ENCODE measurements around the gene PLBD2. TPM values are rescaled to one million over a fixed set of nuclear protein-coding genes. Genes with fewer than 3 reads are reported as not detected.

The PLBD2 gene
- polyA plus RNA-seq, 3 donors, result 15.6 to 19.5 (median 18.3) TPM

DNA sequence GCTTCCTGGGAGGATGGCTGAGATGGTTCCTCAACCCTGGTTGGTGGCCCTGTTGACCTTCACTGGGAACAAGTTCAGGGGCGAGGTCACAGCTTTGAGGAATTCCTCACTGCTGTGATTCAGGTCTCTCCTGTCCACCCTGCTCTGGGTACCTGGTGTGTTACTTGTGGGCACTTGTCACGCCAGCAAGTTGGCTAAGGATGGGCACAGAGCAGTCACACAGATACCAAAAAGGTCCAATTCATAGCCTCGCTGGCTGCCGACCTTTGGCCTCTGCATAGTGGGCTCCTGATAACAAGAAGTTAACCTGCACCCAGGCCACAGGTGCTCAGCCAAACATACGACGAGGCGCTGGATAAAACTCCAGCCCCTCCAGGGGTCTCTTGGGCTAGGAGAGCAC is 34.1 kb downstream of the PLBD2 start:
- DNase-seq (ENCODE audit: low read depth in 3 of 3, low spot score in 2 of 3), result no peak

DNA sequence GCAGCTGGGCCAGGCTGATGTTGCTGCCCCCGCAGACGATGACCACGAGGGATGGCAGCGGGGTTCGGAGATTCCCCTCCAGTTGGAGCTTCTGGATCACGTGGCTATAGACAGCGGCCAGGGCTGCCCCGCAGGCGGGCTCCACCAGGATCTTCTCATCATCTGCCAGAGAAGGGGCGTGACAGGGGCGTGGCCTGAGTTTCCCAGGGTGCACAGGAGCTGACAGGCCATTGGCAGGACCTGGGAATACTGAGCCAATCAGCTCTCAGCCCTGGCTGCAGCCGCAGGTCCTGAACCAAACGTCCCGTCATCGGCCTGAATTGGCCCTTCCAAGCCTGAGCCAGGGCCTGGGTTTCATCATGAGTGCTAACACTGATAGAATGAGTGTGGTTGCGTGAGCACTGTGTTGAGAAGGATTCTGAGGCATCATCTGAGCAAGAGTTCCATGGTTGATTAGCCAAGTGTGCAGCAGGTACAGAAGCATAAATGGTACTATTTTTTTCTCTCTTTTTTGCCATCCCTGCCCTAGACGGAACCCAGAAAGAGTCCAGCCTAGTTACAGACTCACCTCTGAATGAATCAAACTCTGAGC is 34.7 kb downstream of the PLBD2 start:
- no peak for DNase-seq (ENCODE audit: low read depth in 3 of 3, low spot score in 2 of 3)

DNA sequence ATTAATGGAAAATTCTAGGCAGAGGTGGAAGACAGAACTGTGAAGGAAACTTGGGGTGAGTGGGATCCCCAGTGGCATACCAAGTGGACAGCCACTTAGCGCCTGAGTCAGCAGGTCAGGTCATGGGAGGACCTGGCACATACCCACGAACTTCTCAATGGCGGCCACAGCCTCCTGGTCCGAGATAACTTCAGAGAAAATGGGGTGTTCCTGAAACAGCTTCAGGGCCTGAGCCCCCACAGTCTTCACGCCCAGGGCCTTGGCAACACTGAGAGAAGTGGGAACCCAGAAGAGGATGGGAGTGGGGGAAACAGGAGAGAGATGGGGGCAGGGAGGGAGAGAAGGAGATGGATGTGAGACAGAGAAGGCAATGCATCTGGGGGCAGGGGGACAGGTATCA is 35.4 kb downstream of the PLBD2 start:
- no peak for DNase-seq (ENCODE audit: low read depth in 3 of 3, low spot score in 2 of 3)

DNA sequence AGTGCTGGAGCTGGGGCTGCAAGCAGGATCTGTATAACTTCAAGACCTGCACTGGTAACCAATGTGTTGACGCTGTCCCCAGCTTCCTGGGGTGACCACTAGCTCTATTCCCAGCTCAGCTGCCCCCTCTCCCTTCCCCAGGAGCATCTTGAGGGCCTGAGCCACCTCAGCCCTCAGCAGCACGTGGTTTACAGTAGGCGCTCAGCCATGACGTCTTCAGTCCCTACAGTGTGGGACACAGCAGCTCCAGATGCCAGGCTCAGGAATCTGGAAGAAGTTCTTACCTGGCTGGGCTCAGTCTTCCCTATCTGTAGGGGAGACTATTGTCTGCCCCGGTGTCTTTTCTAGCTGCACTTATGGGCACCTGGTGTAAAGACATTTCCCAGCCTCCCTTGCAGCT is 36.7 kb downstream of the PLBD2 start:
- no peak for DNase-seq (ENCODE audit: low read depth in 3 of 3, low spot score in 2 of 3)

DNA sequence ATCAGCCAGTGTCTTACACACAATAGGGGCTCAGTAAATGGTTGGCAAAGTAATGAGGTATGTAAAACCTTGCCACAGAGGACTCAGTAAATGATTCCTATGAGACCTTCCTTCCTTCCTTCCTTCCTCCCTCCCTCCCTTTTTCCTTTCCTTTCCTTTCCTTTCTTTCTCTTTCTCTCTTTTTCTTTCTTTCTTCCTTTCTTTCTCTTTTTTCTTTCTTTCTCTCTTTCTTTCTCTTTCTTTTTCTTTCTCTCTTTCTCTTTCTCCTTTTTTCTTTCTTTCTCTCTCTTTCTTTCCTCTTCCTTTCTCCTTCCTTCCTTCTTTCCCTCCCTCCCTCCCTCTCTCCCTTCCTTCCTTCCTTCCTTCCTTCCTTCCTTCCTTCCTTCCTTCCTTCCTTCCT is 37.8 kb downstream of the PLBD2 start:
- DNase-seq (ENCODE audit: low read depth in 3 of 3, low spot score in 2 of 3), result no peak

DNA sequence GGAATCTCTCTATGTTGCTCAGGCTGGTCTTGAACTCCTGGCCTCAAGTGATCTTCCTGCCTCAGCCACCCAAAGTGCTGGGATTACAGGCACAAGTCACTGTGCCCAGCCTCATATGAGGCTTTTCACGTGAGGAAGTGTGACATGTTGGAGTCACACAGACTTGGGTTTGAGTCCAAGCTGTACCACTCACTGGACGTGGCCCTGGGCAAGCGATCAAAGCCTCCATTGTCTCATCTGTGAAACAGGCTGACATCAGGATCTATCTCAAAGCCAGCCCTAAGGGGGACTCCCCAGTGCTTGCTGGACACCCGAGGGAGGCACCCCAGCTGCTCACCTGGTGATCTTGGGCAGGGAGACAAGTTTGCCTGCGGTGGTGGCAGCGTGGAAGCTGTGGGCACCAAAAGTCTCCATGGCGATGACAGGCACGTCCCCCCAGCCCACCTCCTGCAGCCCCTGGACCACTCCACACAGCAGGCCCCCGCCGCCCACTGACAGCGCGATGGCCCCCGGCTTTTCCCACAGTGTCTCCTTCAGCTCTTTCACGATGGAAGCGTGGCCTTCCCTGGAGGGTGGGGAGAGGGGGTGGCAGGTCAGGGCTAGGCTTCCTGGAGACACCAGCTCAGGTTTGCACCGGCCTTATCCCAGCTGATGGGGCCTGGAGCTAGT is 38.6 kb downstream of the PLBD2 start:
- DNase-seq (ENCODE audit: low read depth in 3 of 3, low spot score in 2 of 3), result no peak

DNA sequence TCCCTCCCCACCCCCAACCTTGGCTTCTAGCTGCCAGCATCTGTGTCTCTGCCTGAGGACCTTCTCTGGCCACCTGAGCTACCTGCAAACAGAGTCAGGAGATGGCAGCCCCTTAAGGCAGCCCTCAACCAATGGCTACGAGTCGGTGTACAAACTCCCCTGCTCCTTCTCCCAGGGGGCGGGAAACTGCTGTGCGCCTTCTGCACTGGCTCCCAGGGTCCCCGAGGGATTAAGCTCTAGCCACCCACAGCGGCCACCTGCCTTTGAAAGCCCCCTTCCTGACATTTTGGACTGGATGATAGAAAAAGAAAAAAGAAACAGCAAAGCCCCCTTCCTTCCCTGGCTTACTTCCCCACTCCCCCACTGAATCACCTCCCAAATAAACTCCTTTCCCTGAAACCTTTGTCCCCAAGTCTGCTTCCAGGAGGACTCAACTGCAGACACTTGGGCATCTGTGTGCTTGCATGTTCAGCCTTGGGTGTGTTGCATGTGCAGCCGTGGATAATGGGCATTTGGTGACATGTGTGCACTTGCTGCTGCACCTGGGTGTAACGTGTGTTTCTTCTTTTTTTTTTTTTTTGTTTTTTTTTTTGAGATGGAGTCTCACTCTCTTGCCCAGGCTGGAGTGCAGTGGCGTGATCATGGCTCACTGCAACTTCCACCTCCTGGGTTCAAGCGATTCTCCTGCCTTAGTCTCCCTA is 39.3 kb downstream of the PLBD2 start:
- DNase-seq (ENCODE audit: low read depth in 3 of 3, low spot score in 2 of 3), result no peak

DNA sequence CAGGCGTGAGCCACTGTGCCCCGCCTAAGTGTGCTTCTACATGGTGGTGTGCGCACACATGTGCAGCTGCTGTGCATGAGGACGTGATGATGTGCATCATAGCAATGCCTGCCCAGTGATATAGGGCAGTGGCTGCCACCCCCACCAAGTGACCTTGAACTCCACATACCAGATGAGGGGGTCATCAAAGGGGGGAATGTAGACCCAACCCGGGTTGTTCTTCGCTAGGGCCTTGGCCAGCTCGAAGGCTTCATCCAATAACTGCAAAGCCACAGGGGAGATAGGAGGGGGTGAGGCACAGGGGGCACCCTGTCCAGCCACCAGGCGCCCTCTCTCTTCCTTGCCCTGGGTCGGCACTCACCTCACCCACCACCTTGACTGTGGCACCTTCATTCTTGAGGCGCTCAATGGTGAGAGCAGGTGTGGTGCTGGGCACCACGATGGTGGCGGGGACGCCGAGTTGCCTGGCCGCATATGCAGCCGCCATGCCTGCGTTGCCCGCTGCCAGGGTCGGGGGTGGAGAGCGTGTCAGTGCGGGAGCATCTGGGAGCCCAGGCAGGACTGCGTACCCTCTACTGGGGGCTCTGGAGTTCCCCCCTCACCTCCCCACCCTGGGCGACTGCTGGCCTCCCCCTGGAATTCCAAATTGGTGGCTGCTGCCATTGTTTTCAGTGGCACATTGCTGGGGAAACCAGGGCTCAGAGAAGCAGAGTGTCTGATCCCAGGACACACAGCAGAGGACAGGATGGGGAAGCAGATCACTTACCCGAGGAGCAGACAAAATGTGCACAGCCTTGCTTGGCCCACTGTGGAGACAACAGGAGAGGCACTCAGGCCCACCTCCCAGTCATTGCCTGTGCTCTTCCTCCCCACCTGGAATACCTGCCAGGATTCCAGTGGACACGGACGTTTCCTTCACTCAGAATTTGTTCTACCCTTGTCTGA is 40.2 kb downstream of the PLBD2 start:
- no peak for DNase-seq (ENCODE audit: low read depth in 3 of 3, low spot score in 2 of 3)

DNA sequence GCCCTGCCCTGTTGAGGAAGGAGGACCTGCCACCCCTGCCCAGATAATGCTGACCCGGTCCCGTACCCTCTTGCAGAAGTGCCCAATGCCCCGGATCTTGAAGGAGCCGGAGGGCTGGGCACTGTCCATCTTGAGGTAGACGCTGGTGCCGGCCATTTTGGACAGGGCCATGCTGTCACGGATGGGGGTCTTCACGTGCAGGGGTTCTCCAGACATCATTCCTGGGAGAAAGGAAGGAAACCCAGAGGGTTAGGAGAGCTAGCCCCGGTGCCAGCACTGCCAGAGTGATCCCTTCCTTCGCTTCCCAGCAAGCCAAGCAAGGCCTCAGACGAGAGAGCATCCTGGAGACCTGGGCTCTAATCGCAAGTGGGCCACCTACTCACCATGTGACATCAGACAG is 41.1 kb downstream of the PLBD2 start:
- DNase-seq (ENCODE audit: low read depth in 3 of 3, low spot score in 2 of 3), result no peak

DNA sequence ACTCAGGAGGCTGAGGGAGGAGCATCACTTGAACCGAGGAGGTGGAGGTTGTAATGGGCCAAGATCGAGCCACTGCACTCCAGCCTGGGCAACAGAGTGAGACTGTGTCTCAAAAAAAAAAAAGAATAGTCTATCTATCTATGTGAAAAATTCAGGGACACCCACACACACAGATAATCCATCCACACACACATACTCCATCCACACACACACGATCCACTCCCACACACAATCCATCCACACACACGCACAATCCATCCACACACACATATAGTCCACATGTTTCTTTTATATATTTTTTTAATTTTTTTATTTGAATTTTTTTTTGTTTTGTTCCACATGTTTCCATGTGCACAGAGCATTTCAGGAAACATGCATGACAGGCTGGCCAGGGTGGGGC is 42.0 kb downstream of the PLBD2 start:
- no peak for DNase-seq (ENCODE audit: low read depth in 3 of 3, low spot score in 2 of 3)

DNA sequence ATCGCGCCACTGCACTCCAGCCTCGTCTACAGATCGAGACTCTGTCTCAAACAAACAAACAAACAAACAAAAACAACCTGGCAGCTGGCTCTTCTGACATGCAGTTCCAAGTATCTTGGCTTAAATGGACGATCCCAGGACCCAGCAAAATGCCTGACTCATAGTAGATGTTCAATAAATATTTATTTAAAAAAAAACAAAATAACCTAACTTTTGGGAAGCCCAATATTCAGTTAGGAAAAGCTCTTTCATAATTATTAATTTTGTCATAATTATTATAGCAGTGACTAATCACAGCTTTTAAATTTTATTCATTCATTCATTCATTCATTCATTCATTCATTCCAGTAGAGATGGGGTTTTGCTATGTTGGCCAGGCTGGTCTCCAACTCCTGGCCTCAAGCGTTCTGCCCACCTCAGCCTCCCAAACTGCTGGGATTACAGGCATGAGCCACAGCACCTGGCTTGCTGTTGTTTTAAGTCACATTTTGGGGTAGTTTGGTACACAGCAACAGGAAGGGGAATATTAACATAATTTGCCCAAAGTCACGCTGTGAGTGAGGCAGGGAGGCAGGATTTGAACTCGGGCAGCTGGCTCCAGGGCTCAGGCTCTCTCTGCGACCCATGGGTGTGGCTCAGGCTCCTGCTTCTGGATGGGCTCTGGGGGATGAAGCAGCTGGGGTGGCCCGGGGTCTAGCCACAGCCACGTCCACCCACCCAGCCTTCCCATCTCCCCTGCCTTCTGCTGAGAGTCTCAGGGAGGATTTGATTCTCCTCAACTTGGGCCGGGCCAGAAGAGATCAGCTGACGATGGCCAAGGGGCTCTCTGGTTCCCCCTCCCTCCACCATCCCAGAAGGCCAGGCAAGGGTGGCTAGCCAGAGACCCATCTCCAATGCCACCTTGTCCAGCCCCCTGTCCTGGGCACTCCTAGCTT is 42.9 kb downstream of the PLBD2 start:
- no peak for DNase-seq (ENCODE audit: low read depth in 3 of 3, low spot score in 2 of 3)

DNA sequence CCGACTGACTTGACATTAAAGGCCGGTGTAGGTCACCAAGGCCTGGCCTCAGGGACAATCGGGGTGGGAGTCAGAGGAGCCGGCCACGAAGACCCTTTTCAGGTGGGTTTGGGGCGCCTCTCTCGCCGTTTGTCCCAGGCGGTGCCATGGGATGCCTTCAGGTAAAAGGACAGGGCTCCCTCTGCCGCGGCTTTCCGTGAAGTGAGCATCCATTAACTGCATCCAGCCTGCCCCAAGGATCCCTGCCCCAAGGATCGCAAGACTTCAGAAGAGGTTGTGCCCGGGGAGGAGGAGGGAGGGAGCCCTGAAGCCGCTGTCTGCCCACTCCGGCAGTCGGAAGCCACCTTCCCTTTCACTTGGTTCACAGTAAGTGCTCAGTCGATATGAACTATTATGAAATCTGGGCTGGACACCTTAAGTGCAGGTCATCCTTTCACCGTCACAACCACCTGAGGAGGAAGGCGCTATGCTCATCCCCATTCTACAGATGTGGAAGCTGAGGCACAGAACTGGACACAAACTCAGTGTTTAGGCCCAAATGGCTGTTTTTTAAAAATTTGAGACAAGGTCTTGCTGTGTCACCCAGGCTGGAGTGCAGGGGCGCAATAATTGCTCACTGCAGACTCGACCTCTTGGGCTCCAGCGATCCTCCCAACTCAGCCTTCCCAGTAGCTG is 44.3 kb downstream of the PLBD2 start:
- no peak for DNase-seq (ENCODE audit: low read depth in 3 of 3, low spot score in 2 of 3)

DNA sequence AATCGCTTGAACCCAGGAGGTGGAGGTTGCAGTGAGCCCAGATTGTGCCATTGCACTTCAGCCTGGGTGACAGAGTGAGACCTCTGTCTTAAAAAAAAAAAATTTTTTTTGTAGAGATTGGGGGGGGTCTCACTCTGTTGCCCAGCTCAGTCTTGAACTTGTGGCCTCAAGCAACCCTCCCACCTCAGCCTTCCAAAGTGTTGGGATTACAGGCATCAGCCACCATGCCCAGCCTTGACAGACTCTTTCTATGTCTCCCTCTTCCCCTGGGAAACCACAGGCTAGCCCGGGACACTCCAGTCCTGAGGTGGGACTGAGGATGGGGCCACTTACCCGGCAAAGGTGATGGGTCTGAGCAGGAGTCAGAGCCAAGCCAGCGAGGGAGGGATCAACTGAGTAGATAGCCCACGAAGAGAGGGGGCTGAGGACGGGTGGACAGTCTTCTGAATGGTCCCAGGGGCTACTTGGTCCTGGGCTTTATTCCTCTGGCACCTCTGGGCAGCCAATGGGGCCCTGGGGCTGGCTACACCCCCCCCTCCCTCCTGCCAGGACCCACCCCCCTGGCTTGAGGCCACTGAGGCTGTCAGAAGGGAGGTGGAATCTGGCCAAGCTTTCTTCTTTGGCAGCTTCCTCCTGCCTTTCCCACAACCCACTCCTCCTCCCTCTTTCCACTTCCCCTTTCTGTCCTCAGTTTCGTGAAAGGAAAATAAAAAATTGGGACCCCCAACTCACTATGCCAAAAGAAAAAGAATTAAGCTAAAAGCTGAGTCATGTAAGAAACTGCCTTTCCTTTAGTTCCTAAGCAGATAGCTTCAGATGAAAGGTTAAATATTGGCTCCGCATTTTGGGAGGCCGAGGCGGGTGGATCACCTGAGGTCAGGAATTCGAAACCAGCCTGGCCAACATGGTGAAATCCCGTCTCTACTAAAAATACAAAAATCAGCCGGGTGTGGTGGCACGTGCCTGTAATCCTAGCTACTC is 45.3 kb downstream of the PLBD2 start, which contains the start of gene SDS:
Gene SDS, minus strand, starts transcription at position 453 of the 981 bp plus-strand sequence. CDS start 4,179 bp downstream, outside the sequence.
- peak in 1 of 3 donors; percentile 19 for DNase-seq (ENCODE audit: low read depth in 3 of 3, low spot score in 2 of 3)

DNA sequence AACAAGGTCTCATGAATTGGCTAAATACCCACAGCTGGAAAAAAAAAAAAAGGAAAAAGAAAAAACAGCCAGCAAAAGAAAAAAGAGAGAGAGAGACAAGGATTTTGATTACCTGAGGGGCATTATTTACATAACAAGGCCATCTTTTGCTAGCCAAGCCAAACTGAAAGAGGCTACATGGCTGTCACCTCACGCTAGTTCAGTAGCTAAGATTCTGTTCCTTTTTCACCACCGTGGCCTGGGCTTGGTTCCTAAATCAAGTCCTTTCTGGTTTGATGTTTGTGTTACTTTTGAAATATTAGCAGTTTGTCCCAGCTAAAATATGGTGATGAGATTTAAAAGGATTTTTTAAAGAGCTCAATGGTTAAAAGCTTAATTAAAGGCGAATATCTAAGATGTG is 47.3 kb downstream of the PLBD2 start:
- DNase-seq (ENCODE audit: low read depth in 3 of 3, low spot score in 2 of 3), result no peak

DNA sequence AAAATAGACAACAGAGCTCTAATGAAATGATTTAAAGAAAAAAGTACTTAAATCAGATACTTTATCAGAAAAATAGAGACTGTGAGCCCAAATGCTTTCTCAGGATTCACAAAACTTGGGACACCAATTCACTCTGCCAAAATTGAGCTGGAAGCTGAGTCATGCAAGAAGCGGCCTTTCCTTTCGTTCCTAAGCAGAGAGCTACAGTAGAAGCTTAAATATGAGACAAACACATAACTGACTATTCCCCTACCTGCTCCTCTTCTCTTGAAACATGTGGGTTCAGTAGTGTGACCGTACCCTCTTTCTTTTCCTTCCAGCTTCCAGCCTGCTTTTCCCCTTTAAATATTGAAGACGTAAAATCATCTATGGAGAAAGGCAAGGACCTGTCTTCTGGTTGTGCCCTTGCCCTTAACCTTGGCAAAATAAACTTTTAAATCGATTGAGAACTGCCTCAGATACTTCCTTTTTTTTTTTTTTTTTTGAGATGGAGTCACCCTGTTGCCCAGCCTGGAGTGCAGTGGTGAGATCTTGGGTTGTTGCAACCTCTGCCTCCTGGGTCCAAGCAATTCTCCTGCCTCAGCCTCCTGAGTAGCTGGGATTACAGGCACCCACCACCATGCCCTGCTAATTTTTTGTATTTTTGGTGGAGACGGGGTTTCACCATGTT is 49.7 kb downstream of the PLBD2 start:
- DNase-seq (ENCODE audit: low read depth in 3 of 3, low spot score in 2 of 3), result no peak

DNA sequence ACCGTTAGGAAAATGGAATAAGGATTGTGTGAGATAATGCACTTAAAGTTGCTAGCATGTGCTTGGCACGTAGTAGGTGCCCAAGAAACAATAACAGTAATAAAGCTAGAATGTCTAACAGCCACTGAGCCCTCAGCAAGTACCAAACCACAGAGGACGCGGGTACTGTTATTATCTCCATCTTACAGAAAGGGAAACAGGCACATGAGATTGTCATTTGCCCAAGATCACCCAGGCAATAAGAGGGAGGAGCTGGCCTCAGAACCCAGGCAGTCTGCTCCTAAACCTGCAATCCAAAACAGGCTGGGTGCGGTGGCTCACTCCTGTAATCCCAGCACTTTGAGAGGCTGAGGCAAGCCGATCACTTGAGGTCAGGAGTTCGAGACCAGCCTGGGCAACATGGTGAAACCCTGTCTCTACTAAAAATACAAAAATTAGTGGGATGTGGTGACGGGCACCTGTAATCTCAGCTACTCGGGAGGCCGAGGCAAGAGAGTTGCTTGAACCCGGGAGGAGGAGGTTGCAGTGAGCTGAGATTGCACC is 50.4 kb downstream of the PLBD2 start:
- no peak for DNase-seq (ENCODE audit: low read depth in 3 of 3, low spot score in 2 of 3)

DNA sequence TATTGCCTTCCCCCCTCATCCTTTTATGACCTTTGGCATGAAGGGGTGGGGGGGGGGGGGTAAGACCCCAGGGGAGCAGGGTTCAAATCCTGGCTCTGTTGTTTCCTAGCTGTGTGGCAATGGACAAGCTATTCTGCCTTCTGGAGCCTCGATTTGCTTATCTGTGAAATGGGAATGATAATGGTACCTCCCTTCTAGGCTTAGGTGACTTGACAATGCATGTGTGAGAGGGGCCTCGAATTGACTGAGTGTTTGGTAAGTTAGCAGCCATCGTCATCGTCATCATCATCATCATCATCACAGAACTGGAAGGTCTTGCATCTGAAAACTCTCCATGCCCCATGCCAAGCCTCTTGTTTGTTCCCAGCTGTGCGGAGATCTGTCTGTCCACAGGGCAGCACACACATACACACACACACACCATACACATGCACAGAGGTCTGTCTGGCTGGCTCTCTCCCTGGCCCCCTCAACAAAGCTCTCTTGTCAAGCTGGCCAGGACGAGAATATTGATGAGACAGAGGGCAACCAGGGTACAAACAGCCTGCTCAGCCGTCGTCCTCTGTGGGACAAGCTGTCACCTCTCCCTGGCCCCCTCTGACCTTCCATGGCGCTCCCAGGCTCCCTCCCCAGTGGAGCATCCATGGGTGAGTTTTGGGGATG is 51.2 kb downstream of the PLBD2 start:
- no peak for DNase-seq (ENCODE audit: low read depth in 3 of 3, low spot score in 2 of 3)

All from right renal cortex interstitium (tissue), 3 donors.